OCI-M2 (cell line): ENCODE measurements around the gene WDCP.
"Not testable (repeated sequence)": the region's sequence is repeated elsewhere in the genome, so short reads cannot be mapped to it uniquely, and the experiment has no call there.

Experiments used
- DNase-seq: peaks from one replicate; lab custom pipeline; 2025; ENCODE audit not compliant: unreplicated experiment; lab: John Stamatoyannopoulos, UW

WDCP gene

DNA sequence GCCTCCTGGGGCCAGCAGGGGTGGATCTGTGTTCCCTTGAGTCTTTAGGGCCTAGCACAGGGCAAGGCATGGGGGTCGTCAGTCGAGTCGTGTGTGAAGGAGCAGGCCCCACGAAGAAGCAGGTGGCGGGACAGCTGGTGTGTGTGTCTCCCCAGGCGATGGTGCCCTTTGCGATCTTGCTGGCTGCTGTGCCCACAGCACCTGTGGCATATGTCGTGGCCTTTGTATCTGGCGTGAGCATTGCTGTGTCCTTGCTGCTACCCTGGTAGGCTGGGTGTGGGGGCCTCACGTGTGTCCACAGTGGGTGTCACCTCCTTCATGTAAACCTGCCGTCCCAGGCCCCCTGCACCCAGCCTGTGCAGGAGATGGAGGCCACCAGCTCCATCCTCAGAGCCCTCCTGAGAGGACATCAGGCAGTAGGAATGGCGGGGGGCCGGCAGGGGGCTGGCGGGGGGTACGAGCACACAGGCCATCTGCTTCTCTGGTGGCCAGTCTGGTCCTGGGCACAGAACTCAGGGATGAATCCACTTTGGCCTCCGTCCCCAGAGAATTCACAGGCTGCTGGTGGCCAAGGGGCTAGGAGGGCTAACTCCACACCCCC, 24.1 kb downstream of the WDCP start:
- no peak for DNase-seq

DNA sequence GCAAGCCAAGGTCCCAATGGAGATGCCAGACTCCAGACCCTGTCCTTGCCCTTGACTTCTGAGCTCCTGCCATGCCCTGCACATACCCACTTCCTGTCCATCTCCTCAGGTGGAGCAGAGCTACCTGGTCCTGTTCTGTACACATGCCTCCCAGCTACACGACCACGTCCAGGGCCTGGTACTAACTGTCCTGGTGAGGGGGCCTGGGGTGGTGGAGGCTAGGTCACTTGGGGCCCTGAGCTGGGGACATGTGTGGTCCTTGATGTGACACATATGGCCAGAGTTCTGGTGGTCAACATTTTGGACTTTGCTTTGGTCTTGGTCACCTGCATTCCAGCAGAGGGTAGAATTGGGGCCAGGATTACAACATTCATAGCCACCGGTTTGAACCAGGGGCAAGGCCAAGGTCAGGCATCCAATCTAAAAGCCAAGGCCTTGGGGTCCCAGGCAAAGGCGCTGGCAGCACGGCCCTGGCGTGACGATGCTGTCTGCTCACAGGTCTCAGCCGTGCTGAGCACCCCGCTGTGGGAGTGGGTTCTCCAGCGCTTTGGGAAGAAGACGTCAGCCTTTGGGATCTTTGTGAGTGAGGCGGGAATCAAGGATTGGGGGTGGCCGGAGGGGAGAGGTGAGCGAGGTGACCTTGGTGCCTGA, 24.7 kb downstream of the WDCP start:
- DNase-seq, result no peak

DNA sequence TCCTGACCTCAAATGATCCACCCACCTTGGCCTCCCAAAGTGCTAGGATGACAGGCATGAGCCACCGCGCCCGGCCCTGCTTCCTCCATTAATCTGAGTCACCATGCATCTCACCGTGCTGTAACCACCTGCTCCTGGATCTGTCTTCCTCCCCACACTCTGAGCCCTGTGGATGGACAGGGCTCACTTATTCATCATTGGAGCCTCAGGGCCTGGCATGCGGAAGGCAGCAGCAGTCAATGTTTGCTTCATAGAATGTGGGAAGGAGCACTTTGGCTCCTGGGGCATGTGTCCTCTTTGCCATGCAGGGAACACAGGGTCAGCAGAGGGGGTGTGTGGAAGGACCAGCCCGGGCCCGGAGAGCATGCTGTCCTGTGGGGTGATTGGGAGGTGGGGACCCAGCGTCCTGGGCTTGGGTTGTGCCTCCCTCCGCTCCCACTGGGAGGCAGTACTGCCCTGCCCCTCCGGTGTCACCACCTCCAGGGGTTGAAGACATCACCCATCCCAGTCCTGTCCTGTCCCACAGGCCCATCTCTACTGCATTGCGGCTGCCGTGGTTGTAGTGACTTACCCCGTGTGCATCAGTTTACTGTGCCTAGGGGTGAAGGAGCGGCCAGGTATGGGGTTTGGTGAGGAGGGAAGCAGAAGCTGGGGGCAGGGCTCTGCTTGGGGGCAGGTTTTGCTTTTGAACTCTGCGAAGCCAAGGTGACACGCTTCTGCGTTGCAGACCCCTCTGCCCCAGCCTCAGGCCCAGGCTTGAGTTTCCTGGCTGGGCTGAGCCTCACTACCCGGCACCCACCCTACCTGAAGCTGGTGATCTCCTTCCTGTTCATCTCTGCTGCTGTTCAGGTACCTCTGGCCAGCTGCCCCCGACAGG, 25.8 kb downstream of the WDCP start:
- no peak for DNase-seq

DNA sequence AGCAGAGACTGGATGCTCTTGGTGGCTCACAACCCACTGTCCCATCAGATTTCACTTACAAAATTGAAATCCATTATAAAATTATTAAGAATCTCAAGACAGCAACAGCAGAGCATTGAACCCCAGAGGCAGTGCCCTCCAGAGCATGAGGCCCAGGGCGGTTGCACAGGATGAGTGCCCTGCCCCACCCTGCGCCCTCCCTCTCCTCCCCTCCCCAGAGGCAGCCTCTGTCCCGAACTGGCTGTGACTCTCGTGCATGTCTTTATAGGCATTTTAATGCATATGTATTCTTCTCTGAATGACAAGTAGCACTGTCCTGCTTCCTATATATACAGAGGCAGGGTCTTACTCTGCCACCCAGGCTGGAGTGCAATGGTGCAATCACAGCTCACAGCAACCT, 26.9 kb downstream of the WDCP start:
- DNase-seq, result no peak

DNA sequence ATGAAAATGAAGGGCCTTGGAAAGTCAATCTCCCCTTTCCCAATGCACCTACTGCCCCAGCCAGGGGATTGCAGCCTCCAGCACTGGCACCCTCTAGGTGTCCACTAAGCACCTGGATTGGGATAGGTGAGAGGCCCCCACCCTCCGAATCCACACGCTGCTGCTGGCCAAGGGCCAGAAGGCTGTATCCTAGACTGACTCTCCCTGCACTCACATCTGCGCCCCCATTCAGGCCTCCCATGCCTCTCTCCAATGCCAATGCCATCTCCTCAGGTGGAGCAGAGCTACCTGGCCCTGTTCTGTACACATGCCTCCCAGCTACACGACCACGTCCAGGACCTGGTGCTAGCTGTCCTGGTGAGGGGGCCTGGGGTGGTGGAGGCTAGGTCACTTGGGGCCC, 27.5 kb downstream of the WDCP start:
- DNase-seq, result no peak

DNA sequence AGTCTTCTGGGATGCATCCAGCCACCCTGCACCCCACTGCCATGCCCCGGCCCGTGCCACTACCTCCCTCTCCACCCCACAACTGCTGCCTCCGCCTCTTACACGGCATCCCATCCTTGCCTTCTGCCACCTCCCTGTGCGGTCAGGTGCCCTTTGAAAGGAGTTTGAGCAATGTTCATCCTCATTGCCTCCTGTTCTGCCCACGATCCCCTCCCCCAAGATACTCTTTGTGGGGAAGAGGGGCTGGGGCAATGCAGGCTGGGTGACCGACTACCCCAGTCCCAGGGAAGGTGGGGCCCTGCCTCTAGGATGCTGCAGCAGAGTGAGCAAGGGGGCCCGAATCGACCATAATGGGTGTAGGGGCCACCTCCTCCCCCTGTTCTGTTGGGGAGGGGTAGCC, 28.9 kb downstream of the WDCP start:
- DNase-seq, result no peak

DNA sequence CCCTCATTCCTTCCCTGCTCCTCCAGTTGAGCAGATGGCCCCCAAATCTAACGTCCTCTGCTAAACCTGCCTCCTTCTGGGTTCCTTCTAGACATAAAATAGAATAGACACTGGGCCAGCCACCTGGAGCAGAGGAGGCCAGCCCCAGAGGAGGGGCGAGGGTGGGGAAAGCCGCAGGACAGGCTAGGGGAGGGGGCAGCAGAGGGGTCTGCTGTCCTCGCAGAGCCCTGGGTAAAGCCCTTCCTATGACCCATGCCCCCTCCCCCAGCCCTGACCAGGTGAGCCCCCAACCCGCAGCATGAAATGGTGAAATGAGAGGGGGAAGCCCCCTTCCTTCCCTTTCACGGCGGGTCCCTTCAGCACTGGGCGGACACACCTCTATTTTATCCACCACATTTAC, 29.5 kb downstream of the WDCP start:
- DNase-seq, result no peak

DNA sequence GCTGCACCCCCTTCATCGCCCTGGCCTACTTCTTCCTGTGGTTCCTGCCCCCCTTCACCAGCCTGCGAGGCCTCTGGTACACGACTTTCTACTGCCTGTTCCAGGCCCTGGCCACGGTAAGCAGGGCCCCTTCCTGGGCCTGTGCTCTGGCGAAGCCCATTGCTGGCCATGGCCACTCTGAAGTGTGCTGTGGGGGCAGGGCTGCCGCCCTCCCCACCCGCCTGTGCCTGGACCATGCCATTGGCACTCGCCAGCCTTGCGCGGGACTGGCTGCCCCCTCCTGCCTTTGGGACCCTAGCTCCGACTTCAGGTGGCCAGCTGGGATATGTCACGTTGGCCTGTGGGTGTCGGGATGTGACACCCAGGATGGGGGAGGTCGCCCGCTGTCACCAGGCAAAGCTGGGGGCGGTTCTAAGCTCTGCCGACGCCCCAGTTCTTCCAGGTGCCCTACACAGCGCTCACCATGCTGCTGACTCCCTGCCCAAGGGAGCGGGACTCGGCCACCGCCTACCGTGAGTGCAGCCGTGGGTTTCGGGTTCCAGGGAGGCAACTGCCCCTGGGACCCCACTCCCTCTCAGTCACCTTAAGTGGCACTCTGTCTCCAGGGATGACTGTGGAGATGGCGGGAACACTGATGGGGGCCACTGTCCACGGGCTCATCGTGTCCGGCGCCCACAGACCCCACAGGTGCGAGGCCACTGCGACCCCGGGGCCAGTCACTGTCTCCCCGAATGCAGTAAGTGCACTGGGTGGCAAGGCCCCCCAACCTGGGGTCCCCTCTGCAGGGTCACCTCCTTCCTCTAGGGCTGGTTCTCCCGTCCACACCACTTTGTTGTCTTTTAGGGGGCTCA, 30.1 kb downstream of the WDCP start:
- no peak for DNase-seq

DNA sequence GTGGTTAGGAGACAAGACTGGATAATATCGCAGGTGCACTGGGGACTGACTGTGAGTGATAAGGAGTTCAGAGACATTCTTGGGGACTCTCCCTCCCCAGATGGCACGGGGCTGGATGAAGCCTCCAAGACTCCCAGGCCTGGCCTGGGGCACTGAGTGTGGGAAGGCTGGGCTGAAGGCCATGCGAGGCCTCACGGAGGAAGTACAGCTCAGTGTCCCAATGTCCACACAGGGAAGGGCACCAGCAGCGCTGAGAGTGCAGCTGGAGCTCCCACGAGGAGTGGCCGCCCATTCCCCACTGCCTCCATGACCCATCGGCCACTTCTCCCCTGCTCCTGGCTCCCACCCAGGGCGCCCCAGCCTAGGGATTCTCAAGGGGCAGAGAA, 30.8 kb downstream of the WDCP start:
- DNase-seq, result no peak

DNA sequence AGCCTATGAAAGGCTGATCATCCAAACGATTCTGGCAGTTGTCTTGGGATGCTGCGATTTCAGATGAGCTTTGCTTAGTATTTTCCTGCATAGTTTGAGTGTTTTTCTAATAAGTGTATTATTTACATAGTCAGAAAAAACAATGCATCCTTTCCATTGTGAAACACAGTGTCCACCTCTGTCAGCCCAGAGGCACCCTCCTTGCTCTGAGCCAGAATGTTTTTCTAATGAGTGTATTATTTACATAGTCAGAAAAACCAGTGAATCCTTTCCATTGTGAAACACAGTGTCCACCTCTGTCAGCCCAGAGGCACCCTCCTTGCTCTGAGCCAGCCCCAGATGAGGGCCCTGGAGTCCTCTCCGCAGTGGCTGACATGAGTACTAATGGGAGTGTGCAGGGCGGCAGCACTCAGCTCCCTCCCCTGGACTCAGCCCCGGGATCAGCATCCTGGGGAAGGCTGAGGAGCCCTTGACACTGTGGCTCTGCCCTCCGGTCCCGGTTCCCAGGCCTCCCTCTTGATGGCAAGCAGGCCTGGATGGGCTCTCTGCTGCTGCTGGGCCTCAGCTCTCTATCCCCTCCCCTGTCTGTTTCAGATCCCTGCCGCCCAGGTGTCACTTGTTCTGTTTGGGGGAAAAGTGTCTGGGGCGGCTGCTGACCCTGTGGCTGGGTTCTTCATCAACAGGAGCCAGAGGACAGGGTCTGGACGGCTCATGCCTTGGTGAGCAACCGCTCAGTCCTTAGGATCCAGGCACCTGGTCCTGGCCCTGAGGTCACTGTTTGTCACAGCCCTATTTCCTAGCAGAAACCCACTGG, 31.4 kb downstream of the WDCP start:
- DNase-seq, result no peak

DNA sequence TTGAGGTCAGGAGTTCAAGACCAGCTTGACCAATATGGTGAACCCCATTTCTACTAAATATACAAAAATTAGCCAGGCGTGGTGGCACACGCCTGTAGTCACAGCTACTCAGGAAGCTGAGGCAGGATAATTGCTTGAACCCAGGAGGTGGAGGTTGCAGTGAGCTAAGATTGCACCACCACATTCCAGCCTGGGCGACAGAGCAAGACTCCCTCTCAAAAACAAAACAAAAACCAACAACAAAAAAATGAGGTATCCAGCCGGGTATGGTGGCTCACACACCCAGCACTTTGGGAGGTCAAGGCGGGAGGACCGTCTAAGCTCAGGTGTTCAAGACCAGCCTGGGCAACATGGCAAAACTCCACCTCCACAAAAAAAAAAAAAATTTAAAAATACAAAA, 32.3 kb downstream of the WDCP start:
- not testable (repeated sequence) for DNase-seq

DNA sequence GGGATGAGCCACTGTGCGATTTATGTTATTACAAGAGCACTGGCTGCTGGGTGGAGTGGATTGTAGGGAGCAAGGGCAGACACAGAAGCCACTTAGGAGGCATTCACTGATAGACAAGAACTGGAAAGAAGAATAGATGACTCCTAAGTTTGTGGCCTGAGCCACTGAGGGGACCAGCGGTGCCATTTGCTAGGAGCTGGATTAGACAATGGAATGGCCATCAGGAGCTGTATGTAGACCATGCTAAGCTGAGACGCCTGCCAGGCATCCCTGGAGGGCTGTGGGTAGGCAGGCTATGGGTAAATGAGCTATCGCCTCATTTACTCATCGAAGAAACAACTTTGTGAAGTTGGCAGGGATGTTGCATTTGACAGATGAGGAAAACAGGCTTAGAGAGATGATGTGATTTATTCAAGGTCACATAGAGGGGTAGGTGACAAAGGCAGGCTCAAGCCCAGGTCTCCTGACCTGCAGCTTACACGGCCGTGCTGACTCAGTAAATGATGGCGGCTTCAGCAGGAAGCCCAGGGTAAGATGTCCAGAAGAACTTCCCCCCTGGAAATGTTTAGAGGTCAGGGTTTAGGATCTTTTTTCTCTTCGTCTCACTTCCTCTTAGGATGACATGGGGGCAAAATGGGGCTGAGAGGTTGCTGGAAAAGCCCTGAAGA, 34.5 kb downstream of the WDCP start:
- DNase-seq, result no peak

DNA sequence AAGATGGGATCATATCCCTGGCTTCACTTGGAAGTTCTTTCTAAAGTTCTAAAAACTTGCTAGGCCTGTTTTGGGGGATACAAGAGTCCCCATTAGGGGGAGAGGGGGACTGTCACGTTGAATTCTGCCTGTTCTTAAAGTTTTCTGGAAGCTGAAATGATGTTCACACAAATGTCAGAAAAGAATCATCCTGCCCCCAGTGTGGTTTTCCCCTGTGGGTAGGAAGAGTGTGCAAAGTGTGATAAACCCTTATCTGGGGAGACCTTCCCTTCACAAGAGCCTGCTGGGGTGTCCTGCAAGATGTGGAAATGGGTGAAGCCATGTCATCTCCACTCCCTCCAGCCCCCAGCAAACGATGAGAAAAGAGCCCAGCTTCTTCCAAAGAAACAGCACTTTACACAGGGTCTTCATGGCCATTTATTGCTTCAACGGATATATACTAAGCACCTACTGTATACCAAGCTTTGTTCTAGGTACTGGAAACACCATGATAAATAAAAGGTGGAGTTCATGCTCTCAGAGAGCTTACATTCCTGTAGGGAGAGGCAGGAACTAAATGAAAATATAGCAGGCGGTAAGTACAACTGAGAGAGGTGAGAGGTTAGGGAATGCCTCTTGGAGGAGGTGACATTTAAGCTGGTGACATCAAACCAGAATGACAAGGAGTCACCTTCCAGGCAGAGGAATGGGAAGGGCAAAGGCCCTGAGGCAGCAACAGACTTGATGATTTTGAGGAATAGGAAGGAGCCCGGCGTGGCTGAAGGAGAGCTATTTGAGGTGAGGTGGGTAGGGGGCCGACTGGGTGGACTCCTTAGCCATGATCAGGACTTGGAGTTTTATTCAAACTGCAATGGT, 35.7 kb downstream of the WDCP start:
- peak; percentile 39 for DNase-seq

DNA sequence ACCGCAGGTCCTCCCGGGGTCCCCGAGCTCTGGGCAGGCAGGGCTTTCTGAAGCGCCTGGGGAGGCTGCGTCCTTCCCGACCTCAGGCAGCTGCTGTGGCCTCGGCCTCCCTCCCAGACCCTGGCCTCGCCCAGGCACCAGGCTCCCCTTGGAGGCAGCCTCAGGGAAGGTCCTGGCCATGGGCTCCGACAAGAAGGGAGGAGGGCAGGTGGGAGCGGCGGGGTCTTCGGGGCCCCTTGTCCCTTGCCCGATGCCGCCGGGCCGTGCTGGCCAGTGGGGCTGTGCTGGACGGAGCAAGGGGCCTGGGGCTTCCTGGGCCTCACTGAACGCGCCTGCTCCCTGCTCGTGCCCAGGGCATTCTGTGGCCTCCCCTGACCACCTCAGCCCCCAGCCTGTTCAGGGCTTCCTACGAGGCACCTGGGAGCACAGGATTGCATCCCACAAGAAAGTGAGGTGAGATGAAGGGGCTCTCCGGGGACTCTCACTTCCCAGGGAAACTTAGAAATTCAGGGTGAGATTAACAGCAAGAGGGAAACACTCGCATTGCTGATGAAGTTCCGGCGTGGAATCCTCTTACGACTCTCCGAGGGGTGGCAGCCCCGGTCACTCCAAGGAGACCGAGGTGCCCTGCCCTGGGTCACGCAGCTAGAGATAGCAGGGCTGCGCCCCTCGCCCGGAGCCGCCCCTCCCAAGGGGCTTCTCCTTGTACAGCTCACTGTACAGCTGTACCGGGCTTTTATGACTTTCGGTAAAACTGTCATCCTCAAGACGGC, 36.5 kb downstream of the WDCP start:
- no peak for DNase-seq

DNA sequence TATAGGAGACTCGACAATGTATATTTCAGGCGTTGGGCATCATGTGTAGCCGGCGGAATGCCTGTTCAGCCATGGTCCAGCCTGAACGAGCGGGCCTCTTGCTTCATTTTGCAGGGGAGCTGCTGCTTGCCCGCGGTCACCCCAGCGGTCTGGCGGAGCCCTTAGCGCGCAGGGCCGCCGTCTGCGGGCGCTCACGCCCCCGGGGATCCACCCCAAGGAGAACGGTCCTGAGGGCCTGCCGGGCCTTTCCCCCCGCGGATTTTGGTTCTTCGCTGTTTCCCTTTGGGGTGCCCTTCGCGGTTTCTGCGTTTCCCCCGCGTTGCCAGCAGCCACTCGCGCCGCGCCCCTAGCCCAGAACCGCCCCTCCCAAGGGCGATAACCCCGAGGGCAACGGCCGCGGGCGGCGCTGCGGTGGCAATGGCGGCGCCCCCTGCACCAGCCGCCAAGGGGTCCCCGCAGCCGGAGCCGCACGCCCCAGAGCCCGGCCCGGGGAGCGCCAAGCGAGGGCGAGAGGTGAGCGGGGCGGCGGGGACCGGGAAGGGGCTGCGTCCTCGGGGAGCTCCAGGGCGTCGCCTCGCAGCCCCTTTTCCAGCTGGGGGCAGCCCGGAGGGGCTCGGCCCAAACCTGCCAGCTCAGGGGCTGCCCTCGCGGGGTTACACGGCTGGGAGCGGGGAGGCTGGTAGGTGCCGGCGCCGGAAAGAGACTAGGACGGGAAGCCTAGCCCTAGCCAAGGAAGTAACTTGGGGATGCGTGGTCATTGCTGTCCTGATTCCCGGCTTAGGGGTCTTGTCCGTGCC, 37.3 kb downstream of the WDCP start, which contains the start of gene MFSD2B:
MFSD2B (plus strand) TSS at position 406 of the 797 bp plus-strand sequence; CDS start at position 418, 12 bp downstream.
- no peak for DNase-seq

DNA sequence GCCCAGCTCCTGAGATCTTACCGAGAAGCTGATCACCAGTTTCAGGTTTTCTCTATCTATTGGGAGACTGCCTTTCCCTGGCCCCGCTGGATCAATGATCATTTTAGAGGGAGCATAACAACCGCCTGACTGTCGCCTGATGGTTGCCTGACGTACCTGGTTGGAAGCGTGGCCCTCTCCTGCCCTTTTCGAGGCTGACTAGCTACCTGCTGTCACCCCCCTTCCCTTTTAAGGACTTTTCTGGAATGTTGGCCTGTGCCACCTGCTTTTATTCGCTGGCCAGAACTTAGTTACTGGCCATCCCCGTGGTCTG, 37.9 kb downstream of the WDCP start:
- DNase-seq, result no peak

DNA sequence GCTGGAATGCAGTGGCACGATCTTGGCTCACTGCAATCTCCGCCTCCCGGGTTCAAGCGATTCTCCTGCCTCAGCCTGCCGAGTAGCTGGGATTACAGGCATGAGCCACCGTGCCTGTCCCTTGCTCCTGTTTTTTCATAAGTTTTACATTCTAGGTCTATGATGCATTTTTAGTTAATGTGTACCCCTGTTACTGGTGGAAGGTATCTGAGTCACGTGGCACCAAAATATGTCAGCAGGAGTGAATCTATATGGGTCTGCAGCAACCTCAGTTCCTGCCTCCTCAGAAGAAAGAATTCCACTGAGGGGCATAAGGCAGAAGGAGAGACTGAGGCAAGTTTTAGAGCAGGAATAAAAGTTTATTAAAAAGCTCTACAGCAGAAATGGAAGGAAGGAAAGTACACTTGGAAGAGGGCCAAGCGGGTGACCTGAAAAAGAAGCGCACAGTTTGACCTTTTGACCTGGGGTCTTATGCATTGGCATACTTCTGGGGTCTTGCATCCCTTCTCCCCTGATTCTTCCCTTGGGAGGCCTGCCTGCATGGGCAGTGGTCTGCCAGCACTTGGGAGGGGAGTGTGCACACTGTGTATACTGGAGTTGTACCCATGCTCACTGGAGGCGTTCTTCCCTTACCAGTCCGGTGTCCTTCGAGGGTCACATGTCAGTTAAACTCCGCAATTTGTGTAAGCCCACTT, 38.4 kb downstream of the WDCP start:
- DNase-seq, result no peak
